Pancreas (tissue), 10 donors: ENCODE data around the gene OR2A42. TPM values are rescaled to one million over a fixed set of nuclear protein-coding genes. Genes with fewer than 3 reads are reported as not detected.
"Not testable (repeated sequence)": the region's sequence is repeated elsewhere in the genome, so short reads cannot be mapped to it uniquely, and the experiment has no call there.

Experiments
- ATAC-seq, 4 donors: fragments of 200-7000 bp; cut with Tn5 transposase; one replicate each; pipeline versions ENCODE4 v1.8.0 to v1.9.1; 2020; ENCODE audit warnings: mild to moderate bottlenecking in 4 of 4, moderate library complexity in 4 of 4
- DNase-seq, 6 donors: peaks; one replicate each; pipeline ENCODE4 v3.0.0-alpha.2; 2020
- FAIRE-seq: peaks from 2 replicates; lab custom pipeline; 2012; peaks lifted over from hg19 to GRCh38; lab: Jason Lieb, UNC
- H3K27ac ChIP-seq, 4 donors: fragments of 200-600 bp; sonication (generic); 1 replicate in 3 of 4; 2 replicates in 1 of 4; pipeline versions ENCODE4 v1.5.0 to v1.8.0; 2020
- H3K27me3 ChIP-seq, 4 donors: fragments of 200-600 bp; one replicate each; pipeline ENCODE4 v1.8.0; 2021
- H3K36me3 ChIP-seq, 3 donors: fragments of 200-600 bp; sonication (generic) in 1 of 3; one replicate each; pipeline versions ENCODE4 v1.5.0 to v1.8.0; 2020 to 2021
- H3K4me1 ChIP-seq, 3 donors: fragments of 200-600 bp; one replicate each; pipeline ENCODE4 v1.8.0; 2021
- H3K4me3 ChIP-seq, 4 donors: fragments of 200-600 bp; sonication (generic) in 2 of 4; one replicate each; pipeline versions ENCODE4 v1.5.0 to v1.8.0; 2020 to 2021
- H3K9me3 ChIP-seq, 4 donors: fragments of 200-600 bp; one replicate each; pipeline ENCODE4 v1.8.0; 2021
- WGBS, 2 donors: extraction: QIAGEN DNeasy Blood & Tissue Kit; methylation state at CpG; one replicate each; pipeline ENCODE4 v1.1.7; 2013; 5-methylcytosine and 5-hydroxymethylcytosine counted together
- intact Hi-C, 3 donors: fragments of 100-400 bp; cut with DNase I; formaldehyde crosslinking; loops; one replicate each; pipeline versions ENCODE4 v1.11.1 to v1.14.2; 2022
- polyA plus RNA-seq, 2 donors: library from polyadenylated mRNA; stranded (reverse); fragments of 200-250 nt; gene quantifications; one replicate each; pipeline ENCODE4 v1.2.3, GENCODE V29; 2013
- total RNA-seq, 6 donors: library from RNA; stranded (reverse); fragmentation: NEBNext Ultra II Directional in 4 of 6; extraction: Animal tissue kit (Norgen Biotek cat#: 25700) in 4 of 6; gene quantifications; one replicate each; pipeline versions ENCODE4 v1.2.1 to v1.2.4, GENCODE V29; 2021 to 2023
- TF ChIP-seq, protein P1 (sequence below), 4 donors: fragments of 200-600 bp; sonication (generic) in 3 of 4; IDR thresholded peaks; one replicate each; pipeline versions ENCODE4 v1.5.0 to v1.8.0; 2021; ENCODE audit warnings: antibody characterized with exemption in 4 of 4
- donor health status: healthy with polysubstance abuse.
- donor health status: DM: no; HTN: no; CAD: no; lungs with moderate emphysema.
- donor health status: DM: no; HTN: no; CAD: no.
- donor health status: control.
- donor health status: control.
- donor health status: Bipolar disorder and iron deficiency.
- donor health status: DM: yes; HTN: yes; CAD: no.
- donor health status: DM: no; HTN: no; CAD: no.
- donor health status: DM: no; HTN: no; CAD: no.
- donor health status: DM: yes; HTN: yes; CAD: no.

The OR2A42 gene
- total and polyA plus RNA-seq, 8 donors: not detected

DNA sequence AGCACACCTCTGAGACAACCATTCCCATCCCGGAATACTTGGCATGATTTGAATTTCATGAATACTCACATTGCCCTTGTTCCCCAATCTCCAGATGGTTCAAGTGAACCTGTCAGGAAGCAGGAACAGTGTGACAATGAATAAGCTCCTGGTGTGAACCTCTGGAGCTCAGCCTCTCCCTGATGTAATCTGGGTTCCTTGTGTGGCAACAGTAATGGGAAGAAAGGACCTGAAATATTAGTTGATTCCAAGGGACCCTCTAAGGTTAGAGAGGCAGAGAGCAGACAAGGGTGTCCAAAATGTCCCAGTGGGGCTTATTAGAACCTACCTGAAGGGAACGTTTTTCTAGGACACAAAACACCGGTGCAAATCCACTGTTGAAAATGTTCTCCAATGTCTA is 16.7 kb upstream of the OR2A42 start:
- Histone ChIP-seq H3K4me1 (no peaks in the 10 kb centered on the region), H3K4me3 (no peak overlapping the region), H3K27me3 (no peaks in the 10 kb centered on the region), H3K36me3 (no peaks in the 10 kb centered on the region), H3K27ac (no peak overlapping the region), H3K9me3 (no peaks in the 10 kb centered on the region)
- WGBS, 2 donors: 70 to 80% methylated on average over 3 of the region's 3 CpGs
- intact Hi-C loops: no loop called here
- ATAC-seq (no peak), FAIRE-seq (no peak), DNase-seq (no peak)
- TF ChIP-seq, protein P1, sequence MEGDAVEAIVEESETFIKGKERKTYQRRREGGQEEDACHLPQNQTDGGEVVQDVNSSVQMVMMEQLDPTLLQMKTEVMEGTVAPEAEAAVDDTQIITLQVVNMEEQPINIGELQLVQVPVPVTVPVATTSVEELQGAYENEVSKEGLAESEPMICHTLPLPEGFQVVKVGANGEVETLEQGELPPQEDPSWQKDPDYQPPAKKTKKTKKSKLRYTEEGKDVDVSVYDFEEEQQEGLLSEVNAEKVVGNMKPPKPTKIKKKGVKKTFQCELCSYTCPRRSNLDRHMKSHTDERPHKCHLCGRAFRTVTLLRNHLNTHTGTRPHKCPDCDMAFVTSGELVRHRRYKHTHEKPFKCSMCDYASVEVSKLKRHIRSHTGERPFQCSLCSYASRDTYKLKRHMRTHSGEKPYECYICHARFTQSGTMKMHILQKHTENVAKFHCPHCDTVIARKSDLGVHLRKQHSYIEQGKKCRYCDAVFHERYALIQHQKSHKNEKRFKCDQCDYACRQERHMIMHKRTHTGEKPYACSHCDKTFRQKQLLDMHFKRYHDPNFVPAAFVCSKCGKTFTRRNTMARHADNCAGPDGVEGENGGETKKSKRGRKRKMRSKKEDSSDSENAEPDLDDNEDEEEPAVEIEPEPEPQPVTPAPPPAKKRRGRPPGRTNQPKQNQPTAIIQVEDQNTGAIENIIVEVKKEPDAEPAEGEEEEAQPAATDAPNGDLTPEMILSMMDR (IDR thresholded peaks at IDR 0.05): no peak

DNA sequence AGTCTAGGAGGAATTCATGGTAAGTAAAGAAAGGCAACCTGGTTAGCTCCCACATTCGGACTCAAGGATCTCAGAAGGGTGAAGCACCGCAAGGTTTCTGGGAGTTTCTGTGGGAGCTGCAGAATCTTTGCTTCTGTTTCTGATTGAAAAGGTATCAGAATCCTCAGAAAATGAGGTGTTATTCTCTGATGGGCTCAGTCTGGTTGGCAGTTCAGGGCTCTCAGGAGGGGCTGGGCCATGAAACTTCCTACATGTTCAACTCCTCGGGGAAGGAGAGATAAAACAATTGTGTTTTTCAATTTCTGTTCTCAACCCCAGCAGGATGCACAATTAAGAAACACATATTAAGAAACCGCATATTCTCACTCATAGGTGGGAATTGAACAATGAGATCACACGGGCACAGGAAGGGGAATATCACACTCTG is 16.1 kb upstream of the OR2A42 start:
- no peaks in the 10 kb centered on the region for H3K4me1 ChIP-seq
- H3K27ac ChIP-seq: no peak overlapping the region
- ATAC-seq: no peak
- H3K4me3 ChIP-seq: no peak overlapping the region
- WGBS, 2 donors: 89 to 90% methylated on average over 5 of the region's 5 CpGs
- H3K36me3 ChIP-seq: no peaks in the 10 kb centered on the region
- no peaks in the 10 kb centered on the region for H3K27me3 ChIP-seq
- no peak for FAIRE-seq
- TF ChIP-seq, protein P1 (IDR thresholded peaks at IDR 0.05): no peak
- DNase-seq: no peak
- intact Hi-C loops: no loop called here
- no peaks in the 10 kb centered on the region for H3K9me3 ChIP-seq

DNA sequence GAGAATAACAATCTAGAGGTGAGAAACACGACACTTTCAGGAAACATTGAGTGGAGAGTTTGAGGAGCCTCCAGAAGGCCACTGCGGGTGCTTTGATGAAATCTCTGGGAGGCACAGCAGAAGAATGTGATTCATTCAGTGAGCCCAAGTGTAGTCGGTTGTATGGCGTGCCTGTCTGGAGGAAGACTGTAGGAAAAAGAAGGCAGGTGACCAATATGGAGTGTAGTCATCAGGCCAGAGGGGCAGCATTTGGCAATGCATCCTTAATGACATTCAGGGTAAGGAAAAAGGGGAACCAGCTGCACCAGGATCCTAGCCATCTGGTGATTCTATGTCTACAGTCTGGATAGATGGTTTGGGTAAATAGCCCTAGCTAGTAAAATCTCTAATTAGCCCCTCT is 12.9 kb upstream of the OR2A42 start:
- H3K27ac ChIP-seq: not testable (repeated sequence)

GRCh38 chr7:144247674-144248330 is 8.4 kb upstream of the OR2A42 start:
- DNase-seq, ATAC-seq, intact Hi-C loops, H3K9me3 ChIP-seq, FAIRE-seq, H3K4me1 ChIP-seq, H3K4me3 ChIP-seq, H3K36me3 ChIP-seq, H3K27ac ChIP-seq, H3K27me3 ChIP-seq: not testable (repeated sequence)
- WGBS, 2 donors: no CpG with 5 or more reads among the region's 1 CpG

More for the DNA sequence above, 12.9 kb upstream of the OR2A42 start:
- H3K9me3 ChIP-seq, H3K36me3 ChIP-seq, intact Hi-C loops, H3K27me3 ChIP-seq, H3K4me3 ChIP-seq, DNase-seq, FAIRE-seq, H3K4me1 ChIP-seq, ATAC-seq: not testable (repeated sequence)
- no CpG with 5 or more reads among the region's 4 CpGs for WGBS, 2 donors

GRCh38 chr7:144246967-144247366 is 7.6 kb upstream of the OR2A42 start:
- H3K27me3 ChIP-seq, DNase-seq, H3K4me1 ChIP-seq, ATAC-seq, H3K27ac ChIP-seq, H3K36me3 ChIP-seq, H3K9me3 ChIP-seq, intact Hi-C loops, H3K4me3 ChIP-seq, FAIRE-seq: not testable (repeated sequence)
- WGBS, 2 donors: no CpG with 5 or more reads among the region's 5 CpGs

DNA sequence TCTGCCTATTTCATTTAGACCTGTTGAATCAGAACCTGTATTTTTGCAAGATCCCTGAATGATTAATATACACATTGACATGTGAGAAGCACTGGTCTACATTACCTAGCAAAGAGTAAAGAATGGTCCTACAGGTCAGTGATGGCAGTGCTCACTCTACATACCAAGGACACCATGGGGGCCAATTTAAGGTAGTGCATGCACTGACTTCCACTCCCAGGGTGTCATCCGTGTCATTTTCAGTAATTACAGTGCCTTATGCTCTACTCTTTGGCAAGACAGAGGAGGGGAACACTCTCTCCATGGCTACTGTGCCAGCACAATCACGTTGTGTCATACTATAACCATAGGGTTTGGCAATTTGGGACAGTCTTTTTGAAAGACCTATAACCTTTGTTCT is 6.0 kb upstream of the OR2A42 start:
- ATAC-seq, intact Hi-C loops, H3K9me3 ChIP-seq, H3K36me3 ChIP-seq, H3K27me3 ChIP-seq, H3K4me1 ChIP-seq, DNase-seq, H3K4me3 ChIP-seq, H3K27ac ChIP-seq, FAIRE-seq: not testable (repeated sequence)
- no CpG with 5 or more reads among the region's 2 CpGs for WGBS, 2 donors

DNA sequence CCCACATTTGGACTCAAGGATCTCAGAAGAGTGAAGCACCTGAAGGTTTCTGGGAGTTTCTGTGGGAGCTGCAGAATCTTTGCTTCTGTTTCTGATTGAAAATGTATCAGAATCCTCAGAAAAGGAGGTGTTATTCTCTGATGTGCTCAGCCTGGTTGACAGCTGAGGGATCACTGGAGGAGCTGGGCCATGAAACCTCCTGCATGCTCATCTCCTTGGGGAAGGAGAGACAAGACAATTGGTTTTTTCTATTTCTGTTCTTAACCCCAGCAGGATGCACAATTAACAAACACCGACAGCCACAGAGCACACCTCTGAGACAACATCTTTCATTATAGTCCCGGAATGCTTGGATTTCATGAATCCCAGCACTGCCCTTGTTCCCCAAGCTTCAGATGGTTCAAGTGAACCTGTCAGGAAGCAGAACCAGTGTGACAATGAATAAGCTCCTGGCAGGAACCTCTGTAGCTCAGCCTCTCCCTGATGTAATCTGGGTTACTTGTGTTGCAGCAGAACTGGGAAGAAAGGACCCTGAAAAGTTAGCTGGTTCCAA is 799 bp downstream of the OR2A42 start:
- DNase-seq, H3K27ac ChIP-seq, H3K36me3 ChIP-seq, H3K4me3 ChIP-seq, FAIRE-seq, H3K9me3 ChIP-seq, H3K27me3 ChIP-seq, H3K4me1 ChIP-seq, intact Hi-C loops, ATAC-seq: not testable (repeated sequence)
- 85 to 93% methylated on average over 2 of the region's 2 CpGs for WGBS, 2 donors

DNA sequence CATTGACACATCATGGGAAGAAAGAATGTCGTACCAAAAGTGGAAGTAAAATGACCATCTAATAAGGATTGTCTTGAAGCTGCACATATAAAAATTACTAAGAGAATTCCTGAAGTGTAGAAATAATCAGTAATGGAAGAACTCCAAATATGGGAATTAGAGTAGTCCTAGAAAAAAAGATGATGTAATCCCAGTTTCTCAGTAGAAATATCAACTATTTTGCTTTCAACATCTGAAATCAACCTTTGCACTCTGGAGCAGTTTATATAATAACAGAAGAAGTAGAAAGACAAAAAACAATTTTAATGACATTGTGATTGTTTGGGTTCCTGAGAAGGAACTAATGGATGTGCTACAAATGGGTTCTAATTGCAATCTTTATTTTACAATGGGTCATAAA is 6.4 kb downstream of the OR2A42 start:
- FAIRE-seq: not testable (repeated sequence)

GRCh38 chr7:144231027-144231426 is 8.4 kb downstream of the OR2A42 start:
- H3K27me3 ChIP-seq, H3K9me3 ChIP-seq, H3K4me1 ChIP-seq, FAIRE-seq, H3K4me3 ChIP-seq, intact Hi-C loops, H3K36me3 ChIP-seq, H3K27ac ChIP-seq, ATAC-seq, DNase-seq: not testable (repeated sequence)
- WGBS, 2 donors: no CpG with 5 or more reads among the region's 2 CpGs

More for the DNA sequence above, 6.4 kb downstream of the OR2A42 start:
- H3K27ac ChIP-seq, DNase-seq, H3K4me1 ChIP-seq, H3K9me3 ChIP-seq, intact Hi-C loops, H3K4me3 ChIP-seq, H3K36me3 ChIP-seq, H3K27me3 ChIP-seq: not testable (repeated sequence)
- ATAC-seq: peak in 1 of 4 donors; percentile 22
- WGBS, 2 donors: 89 to 100% methylated on average over 1 of the region's 1 CpG

DNA sequence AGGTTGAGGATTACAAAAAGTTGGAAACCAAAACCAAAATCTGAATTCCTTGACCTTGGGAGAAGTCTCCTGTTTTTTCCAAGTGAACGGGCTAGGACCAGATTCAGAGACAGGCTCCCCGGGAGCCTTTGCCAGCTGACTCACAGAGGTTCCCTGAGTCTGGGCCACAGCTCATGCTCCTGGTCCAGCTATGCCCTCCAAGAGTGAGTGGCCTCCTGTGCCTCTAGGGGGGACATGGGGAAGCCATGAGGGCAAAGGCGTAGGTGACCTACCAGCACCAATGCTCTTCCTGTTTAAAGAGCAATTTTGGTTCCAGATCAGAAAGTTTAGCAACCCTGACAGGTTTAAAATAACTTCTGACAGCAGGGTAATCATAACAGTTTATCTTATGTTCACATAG is 10.6 kb downstream of the OR2A42 start:
- H3K27me3 ChIP-seq, H3K4me3 ChIP-seq, H3K4me1 ChIP-seq, H3K9me3 ChIP-seq, H3K27ac ChIP-seq, ATAC-seq, FAIRE-seq, DNase-seq, intact Hi-C loops, H3K36me3 ChIP-seq: not testable (repeated sequence)
- 85 to 89% methylated on average over 1 of the region's 3 CpGs for WGBS, 2 donors
